GM12892 (cell line): ENCODE measurements around the gene LIME1.

Experiments used
- POLR2A ChIP-seq: IDR thresholded peaks from 2 replicates; pipeline ENCODE4 v1.6.1; 2011; ENCODE audit warnings: low read depth, low read length, control low read depth
- POLR2AphosphoS5 ChIP-seq: IDR thresholded peaks from 2 replicates; pipeline ENCODE4 v1.6.1; 2011; ENCODE audit warnings: low read depth, low read length, control low read depth
- TAF1 ChIP-seq: IDR thresholded peaks from 2 replicates; pipeline ENCODE4 v1.6.1; 2011; ENCODE audit warnings: low read depth, mild to moderate bottlenecking, control low read depth, low read length, borderline replicate concordance

DNA sequence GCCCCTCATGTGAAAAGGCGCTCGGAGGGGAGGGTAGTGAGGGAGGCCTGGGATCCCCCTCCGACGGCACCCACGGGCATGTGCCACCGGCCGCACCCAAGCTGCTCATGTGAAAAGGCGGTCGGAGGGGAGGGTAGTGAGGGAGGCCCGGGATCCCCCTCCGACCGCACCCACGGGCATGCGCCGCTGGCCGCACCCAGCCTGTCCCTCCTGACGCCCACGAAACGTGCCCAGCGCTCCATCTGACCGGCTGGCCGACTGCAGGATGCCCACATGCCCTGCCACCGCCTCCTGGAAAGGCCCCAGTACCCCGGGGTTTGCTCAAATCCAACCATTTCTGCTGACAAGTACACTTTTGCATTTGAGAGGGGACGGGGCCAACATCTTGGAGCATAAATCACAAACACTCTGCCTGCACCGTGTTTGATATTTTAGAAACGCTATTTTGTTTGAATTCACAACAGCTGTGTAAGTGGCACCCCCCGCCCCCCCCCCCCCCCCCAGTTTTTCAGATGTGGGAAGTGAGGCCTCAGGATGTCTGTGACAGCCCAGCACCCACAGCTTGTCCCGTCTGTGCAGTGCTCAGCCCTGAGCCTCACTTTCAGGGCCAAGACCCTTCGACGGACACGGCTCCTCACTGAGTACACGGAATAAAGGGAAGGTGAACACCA lies 37.2 kb downstream of the LIME1 start:
- TF ChIP-seq POLR2AphosphoS5 (no peak), POLR2A (no peak), TAF1 (no peak)
